ENCODE measurements around the gene KCNQ1.

Gene KCNQ1

DNA sequence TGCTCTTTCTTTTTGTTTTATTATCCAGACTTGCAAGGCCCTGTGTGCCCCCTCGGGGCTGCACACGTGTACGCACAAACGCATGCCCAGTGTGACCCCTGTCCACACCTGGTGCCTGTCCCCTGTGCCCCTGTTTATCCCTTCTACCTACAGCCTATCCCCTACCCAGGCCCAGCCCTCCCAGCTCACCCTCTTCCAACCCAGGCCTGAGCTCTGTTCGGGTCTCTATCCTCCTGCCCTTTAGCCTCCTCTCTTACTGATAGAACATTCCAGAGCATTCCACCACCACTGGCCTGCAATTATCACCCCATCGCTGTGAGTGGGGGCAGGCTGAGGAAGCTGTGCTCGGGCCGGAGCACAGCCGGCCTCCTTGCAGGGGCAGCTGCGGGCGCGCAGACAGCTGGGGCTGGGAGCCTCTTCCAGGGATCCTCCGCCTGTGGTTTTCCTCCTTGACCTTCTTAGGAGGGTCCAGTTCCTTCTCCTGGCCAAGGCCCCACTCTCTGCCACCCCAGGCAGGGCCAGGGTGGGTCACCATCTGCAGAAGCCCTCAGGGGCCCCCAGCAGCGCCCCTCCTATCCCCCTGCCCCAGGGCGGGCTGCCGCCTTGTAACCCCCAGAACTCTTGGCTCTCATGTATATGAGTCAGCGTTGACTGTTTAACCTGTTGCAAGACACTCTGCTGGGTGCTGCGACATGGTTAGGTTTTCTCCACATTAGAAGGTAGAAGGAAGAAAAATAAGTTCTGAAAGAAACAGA, 296.7 kb downstream of the KCNQ1 start:
- Histone ChIP-seq H3K4me1 (ENCODE audit: control insufficient read depth, insufficient read depth, low read length) (no peaks in the 10 kb centered on the region), H3K27me3 (ENCODE audit: control insufficient read depth, insufficient read depth, low read length) (no peaks in the 10 kb centered on the region), H3K9ac (ENCODE audit: low read length) (no peak overlapping the region), H3K36me3 (ENCODE audit: control insufficient read depth, insufficient read depth, low read length) (no peaks in the 10 kb centered on the region), H3K4me3 (ENCODE audit: low read length) (no peak overlapping the region), H3K27ac (ENCODE audit: low read depth, low read length) (no peak overlapping the region)

DNA sequence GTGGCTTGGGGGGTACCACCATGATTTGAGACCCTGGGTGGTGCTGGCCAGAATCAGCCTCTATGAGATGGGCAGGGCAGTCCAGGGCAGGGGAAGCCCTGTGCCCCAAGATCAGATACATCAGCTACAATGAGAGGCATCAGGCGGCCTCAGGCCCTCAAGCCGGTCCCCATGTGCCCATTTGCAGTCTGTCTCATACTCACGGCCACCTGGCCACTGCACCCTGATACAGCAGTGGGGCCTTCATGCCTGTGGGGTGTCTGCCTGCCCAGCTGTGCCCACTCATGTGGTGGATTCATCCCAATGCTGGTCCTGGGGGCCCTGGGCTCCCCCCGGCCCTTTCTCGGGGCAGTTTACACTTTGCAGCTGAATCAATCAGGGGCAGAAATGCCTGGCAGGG, 297.4 kb downstream of the KCNQ1 start:
- Histone ChIP-seq H3K4me3 (ENCODE audit: low read length) (no peak overlapping the region), H3K9ac (ENCODE audit: low read length) (no peak overlapping the region), H3K27me3 (ENCODE audit: control insufficient read depth, insufficient read depth, low read length) (no peaks in the 10 kb centered on the region), H3K27ac (ENCODE audit: low read depth, low read length) (no peak overlapping the region), H3K4me1 (ENCODE audit: control insufficient read depth, insufficient read depth, low read length) (no peaks in the 10 kb centered on the region), H3K36me3 (ENCODE audit: control insufficient read depth, insufficient read depth, low read length) (no peaks in the 10 kb centered on the region)

DNA sequence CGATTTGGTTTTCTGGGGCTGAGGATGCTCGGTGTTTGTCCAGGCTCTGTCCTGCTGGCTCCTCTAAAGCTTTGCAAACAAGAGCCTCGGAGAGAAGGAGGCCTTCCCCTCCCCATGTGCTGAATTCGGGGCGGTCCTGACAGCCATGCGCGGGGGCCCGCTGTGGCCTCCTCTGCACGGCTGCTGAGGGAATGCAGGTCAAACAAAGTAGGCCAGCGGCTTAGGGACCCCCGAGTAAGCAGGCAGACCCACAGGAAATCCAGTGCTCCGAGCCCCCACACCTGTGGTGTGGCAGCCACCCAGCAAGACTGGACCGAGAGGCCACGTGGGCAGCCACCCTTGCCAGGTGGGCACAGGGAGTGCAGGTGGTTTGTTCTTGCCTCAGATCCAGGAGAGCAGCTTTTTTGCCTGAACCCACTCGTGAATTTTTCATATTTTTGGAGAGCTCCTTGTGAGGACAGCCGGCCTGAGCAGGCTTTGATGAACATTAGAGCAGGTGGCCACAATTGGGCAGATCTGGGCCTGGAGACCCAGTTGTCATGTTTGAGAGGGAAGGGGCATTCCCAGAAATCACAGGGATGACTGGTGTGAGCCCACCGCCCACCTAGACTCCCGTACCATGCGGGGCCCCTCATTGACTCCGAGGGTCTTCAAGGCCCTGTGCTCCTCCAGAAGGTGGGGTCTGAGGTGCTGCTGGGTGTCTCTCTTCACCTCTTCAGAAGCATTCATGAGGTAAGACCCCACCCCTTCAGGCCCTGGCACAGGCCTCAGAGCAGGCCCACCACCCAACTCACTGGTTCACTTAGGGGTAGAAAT, 298.0 kb downstream of the KCNQ1 start:
- no peaks in the 10 kb centered on the region for H3K27me3 ChIP-seq (ENCODE audit: control insufficient read depth, insufficient read depth, low read length)
- H3K4me1 ChIP-seq (ENCODE audit: control insufficient read depth, insufficient read depth, low read length): no peaks in the 10 kb centered on the region
- H3K27ac ChIP-seq (ENCODE audit: low read depth, low read length): no peak overlapping the region
- no peak overlapping the region for H3K4me3 ChIP-seq (ENCODE audit: low read length)
- H3K36me3 ChIP-seq (ENCODE audit: control insufficient read depth, insufficient read depth, low read length): no peaks in the 10 kb centered on the region
- no peak overlapping the region for H3K9ac ChIP-seq (ENCODE audit: low read length)

DNA sequence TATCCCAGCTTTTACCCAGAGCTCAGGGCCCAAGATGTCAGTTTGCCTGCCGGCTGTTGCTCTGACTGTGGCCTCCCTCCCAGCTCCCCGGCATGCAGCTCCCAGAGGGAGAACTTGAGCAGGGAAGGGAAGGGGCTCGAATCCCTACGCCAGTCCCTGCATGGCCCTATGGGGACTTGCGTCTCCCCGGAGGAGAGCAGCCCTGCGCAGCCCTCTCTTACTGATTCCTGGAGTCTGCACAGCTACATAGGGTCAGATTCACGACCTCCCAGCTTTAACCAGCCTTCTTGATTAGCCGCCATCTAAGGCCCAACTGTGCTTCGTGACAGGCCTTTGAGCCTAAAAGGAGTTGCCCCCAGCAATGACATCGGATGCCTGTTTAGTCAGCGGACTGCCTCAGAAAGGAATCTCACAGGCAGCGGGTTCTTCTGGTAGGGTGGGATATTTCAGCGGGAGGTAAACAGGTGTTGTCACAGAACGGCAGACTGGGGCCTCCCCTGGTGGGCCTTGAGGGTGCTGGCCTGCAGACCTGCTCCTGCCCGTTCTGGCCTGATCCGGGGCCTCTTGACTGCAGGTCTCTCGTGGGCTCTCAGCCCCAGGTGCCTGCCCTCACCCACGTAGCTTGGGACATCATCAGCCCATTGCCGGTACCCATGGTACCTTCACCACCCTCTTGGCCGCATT, 298.8 kb downstream of the KCNQ1 start:
- Histone ChIP-seq H3K36me3 (ENCODE audit: control insufficient read depth, insufficient read depth, low read length) (no peaks in the 10 kb centered on the region), H3K27ac (ENCODE audit: low read depth, low read length) (no peak overlapping the region), H3K9ac (ENCODE audit: low read length) (no peak overlapping the region), H3K27me3 (ENCODE audit: control insufficient read depth, insufficient read depth, low read length) (no peaks in the 10 kb centered on the region), H3K4me3 (ENCODE audit: low read length) (no peak overlapping the region), H3K4me1 (ENCODE audit: control insufficient read depth, insufficient read depth, low read length) (no peaks in the 10 kb centered on the region)

DNA sequence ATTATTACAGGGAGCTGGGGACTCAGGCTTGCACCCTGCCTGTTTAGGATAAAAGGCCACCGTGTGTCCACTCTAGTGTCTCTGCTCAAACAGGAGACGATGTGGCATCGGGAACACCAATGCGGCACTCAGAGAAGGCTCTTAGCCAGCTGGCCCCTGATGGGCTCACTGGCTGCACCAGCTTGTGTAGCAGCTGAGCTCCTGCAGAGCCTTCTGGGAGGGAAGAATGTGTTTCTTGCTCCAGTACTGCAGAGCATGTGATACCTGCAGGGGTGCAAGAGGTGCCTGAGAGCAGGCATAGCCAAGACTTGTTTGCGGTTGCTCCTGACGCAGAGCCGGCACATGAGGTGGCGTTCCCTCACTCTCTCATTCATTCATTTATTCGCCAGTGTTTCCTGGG, 299.4 kb downstream of the KCNQ1 start:
- Histone ChIP-seq H3K36me3 (ENCODE audit: control insufficient read depth, insufficient read depth, low read length) (no peaks in the 10 kb centered on the region), H3K9ac (ENCODE audit: low read length) (no peak overlapping the region), H3K27ac (ENCODE audit: low read depth, low read length) (no peak overlapping the region), H3K4me1 (ENCODE audit: control insufficient read depth, insufficient read depth, low read length) (no peaks in the 10 kb centered on the region), H3K4me3 (ENCODE audit: low read length) (no peak overlapping the region), H3K27me3 (ENCODE audit: control insufficient read depth, insufficient read depth, low read length) (no peaks in the 10 kb centered on the region)

DNA sequence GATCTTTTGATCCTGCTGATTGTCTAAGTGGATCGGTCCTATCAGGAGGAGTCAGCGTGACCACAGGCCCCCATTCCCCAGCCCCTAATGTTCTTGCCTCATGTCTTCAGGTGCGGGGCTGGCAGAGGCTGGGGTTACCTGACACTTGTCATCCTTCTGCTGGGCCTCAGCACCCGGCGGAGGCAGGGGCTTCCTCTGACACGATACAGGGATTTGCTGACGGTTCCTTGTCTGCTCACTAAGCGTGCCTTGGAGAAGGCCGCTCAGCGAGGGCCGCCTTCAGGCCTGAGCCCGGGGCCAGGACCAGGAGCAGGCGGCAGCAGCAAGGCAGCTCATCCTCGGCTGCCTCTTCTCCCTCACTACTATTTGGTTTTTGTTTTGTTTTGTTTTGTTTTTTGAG, 300.7 kb downstream of the KCNQ1 start:
- Histone ChIP-seq H3K4me1 (ENCODE audit: control insufficient read depth, insufficient read depth, low read length) (no peaks in the 10 kb centered on the region), H3K36me3 (ENCODE audit: control insufficient read depth, insufficient read depth, low read length) (no peaks in the 10 kb centered on the region), H3K27me3 (ENCODE audit: control insufficient read depth, insufficient read depth, low read length) (no peaks in the 10 kb centered on the region), H3K4me3 (ENCODE audit: low read length) (no peak overlapping the region), H3K9ac (ENCODE audit: low read length) (no peak overlapping the region), H3K27ac (ENCODE audit: low read depth, low read length) (no peak overlapping the region)

DNA sequence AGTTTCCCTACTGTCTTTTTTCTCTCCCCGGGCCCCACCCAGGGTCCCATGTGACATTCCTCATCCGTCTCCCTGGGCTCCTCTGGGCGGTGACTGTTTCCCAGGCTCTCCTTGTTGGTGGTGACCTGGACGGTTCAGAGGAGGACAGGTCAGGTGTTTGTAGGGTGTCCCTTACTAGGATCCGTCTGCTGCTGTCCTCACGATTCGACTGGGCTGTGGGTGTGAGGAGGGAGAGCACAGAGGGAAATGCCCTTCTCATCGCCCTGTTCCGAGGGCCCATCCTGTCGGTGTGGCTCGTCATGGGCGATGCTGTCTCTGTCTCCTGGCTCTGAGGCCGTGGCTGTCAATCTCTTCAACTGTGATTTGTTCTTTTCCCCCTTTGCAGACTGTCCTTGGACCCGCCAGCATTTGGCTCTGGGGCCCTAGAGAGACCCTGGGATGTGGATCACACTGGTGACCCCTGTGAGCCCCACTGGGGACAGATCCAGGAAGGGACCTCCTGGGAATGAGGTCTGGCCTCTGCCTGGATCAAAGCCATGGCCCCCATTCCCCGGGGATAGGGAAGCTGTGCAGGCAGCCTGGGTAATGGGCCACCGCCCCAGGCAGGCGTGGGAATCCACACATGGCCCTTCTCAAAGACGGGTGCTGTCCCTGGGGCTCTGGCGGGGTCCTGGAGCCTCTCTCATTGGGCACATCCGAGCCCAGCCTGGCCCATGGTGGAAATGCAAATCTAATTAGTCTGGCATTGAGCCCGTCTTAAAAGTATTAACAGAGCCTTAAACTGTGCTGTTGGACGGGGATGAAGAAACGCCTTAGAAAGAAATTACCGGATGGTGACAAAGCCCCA, 301.8 kb downstream of the KCNQ1 start:
- Histone ChIP-seq H3K36me3 (ENCODE audit: control insufficient read depth, insufficient read depth, low read length) (no peaks in the 10 kb centered on the region), H3K4me1 (ENCODE audit: control insufficient read depth, insufficient read depth, low read length) (no peaks in the 10 kb centered on the region), H3K9ac (ENCODE audit: low read length) (no peak overlapping the region), H3K4me3 (ENCODE audit: low read length) (no peak overlapping the region), H3K27me3 (ENCODE audit: control insufficient read depth, insufficient read depth, low read length) (no peaks in the 10 kb centered on the region), H3K27ac (ENCODE audit: low read depth, low read length) (no peak overlapping the region)

DNA sequence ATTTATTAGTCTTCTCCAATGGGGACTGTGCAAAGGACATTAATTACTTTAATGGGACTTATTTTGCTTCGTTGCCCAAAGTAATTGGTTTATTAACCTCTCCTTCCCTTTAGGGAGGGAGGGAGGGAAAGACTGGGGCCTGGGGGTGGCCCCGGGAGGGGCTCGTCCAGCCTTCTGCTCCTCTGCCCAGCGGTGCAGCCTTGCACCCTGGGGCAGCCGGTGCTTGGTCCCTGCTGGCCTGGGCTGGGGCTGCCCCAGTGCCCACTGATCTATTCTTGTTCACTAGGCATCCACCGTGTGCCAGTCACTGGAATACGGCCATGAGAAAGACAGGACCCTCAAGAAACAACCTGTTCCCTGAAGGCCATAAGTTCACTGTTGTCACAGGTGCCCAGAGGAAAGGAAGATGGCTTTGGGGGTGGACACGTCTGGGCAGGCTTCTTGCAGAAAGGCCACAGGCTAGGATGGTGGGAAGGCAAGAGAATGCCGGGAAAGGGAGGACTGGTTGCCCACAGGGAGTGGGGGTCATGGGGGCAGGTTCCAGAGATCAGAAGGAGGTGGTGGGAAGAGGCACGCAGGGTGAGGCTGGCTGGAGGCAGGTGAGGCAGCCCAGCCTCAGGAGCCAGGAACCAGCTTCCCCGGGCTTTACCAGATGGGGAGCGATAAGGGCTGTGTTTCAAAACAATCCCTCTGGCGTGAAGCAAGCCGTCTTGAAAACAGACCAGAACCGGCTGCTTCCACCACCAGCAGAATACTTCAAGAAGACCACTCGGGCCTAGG, 302.6 kb downstream of the KCNQ1 start:
- no peak overlapping the region for H3K27ac ChIP-seq (ENCODE audit: low read depth, low read length)
- no peak overlapping the region for H3K4me3 ChIP-seq (ENCODE audit: low read length)
- no peaks in the 10 kb centered on the region for H3K36me3 ChIP-seq (ENCODE audit: control insufficient read depth, insufficient read depth, low read length)
- no peaks in the 10 kb centered on the region for H3K4me1 ChIP-seq (ENCODE audit: control insufficient read depth, insufficient read depth, low read length)
- H3K9ac ChIP-seq (ENCODE audit: low read length): no peak overlapping the region
- no peaks in the 10 kb centered on the region for H3K27me3 ChIP-seq (ENCODE audit: control insufficient read depth, insufficient read depth, low read length)

DNA sequence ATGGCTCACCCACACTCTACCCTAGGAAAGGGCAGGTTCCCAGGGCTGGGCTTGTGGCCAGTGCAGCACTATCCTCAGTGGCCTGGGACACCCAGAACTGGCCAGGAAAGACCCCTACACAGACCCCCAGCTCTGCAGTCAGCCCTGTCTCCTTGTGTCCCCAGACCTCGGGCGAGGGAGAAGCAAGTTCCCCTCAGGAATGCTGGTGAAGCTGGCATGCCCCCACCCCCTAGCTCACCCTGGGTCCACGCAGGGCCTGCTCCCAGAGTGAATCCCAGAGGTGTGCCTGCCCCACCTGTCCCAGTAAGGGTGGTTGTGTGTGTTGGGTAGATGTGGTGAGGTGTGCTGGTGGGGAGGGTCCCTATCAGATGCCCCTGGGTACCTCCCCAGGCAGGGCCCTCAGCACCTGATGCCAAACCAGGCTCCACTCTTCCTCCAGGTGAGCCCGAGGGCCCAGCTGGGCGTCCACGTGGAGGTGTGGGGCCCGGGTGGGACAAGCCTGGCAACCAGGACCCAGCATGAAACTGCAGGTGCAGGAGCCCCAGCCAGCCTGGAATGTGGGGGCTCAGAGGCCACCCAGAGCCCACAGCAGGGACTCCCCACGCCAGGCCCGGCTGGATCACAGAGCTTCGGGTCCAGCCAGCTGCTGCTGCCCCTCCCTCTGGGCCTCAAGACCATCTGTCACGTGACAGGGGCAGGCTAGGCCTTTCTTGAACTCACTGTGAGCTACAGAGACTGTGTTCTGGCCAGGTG, 303.4 kb downstream of the KCNQ1 start:
- Histone ChIP-seq H3K9ac (ENCODE audit: low read length) (no peak overlapping the region), H3K27me3 (ENCODE audit: control insufficient read depth, insufficient read depth, low read length) (no peaks in the 10 kb centered on the region), H3K36me3 (ENCODE audit: control insufficient read depth, insufficient read depth, low read length) (no peaks in the 10 kb centered on the region), H3K4me3 (ENCODE audit: low read length) (no peak overlapping the region), H3K27ac (ENCODE audit: low read depth, low read length) (no peak overlapping the region), H3K4me1 (ENCODE audit: control insufficient read depth, insufficient read depth, low read length) (no peaks in the 10 kb centered on the region)

DNA sequence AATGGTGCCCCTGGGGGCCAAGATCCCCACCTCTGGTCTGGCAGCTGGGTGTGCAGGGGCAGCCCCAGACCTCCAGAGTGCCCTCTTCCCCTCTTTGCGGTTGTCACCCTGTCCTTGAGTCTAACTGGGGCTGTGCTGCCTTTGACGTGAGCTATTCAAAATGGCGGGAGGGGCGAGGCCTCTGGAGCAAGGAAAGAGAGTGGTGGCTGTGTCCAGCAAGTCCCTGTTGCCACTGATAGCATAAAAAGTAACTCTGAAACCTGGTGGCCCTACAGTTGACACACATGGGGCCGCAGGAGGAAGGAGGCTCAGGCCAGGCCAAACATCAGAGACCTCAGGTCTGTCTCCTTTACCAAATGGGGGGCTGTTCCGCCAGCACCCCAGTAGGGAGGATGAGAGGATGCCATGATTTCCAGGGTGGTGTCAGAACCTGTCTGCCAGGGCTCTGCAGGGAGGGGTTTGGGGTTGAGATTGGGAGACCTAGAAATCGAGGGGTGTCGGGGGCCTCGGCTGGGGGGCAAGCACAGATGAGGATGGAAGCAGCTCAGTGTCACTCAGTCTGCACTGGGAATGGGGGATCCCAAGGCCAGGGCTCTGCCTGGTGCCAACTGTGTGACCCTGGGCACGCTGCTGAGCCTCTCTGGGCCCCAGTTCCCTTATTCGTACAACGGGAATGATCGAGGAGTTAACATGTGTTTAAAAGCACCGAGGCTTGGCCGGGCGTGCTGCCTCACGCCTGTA, 304.2 kb downstream of the KCNQ1 start:
- Histone ChIP-seq H3K27ac (ENCODE audit: low read depth, low read length) (no peak overlapping the region), H3K4me3 (ENCODE audit: low read length) (no peak overlapping the region), H3K4me1 (ENCODE audit: control insufficient read depth, insufficient read depth, low read length) (no peaks in the 10 kb centered on the region), H3K27me3 (ENCODE audit: control insufficient read depth, insufficient read depth, low read length) (no peaks in the 10 kb centered on the region), H3K36me3 (ENCODE audit: control insufficient read depth, insufficient read depth, low read length) (no peaks in the 10 kb centered on the region), H3K9ac (ENCODE audit: low read length) (no peak overlapping the region)
